ENCODE results near the gene PER2. TPM values are rescaled to one million over a fixed set of nuclear protein-coding genes. Genes with fewer than 3 reads are reported as not detected.

PER2 gene
- total and polyA plus RNA-seq, 2 of the 13 experiments (the other 11 are each of a cell fraction or from before 2014, with no cell fraction given): 5.1 to 9.4 TPM

- TF ChIP-seq ZBTB33 (CRISPR knock-in tag; IDR thresholded peaks at IDR 0.05) (peak; percentile 86), HES4 (CRISPR knock-in tag; IDR thresholded peaks at IDR 0.05; ENCODE audit: borderline replicate concordance) (no peak), SAFB2 (CRISPR knock-in tag; IDR thresholded peaks at IDR 0.05; ENCODE audit: borderline replicate concordance, low read depth) (no peak), POLR2AphosphoS2 (IDR thresholded peaks at IDR 0.05; ENCODE audit: low read depth, low read length) (no peak), CENPT (CRISPR knock-in tag; IDR thresholded peaks at IDR 0.05; ENCODE audit: low read depth) (no peak), POGZ (CRISPR knock-in tag; IDR thresholded peaks at IDR 0.05) (peak; percentile 43; the same call in 1 of the 2 replicates), ZNF224 (CRISPR knock-in tag; IDR thresholded peaks at IDR 0.05) (no peak), BATF2 (CRISPR knock-in tag; IDR thresholded peaks at IDR 0.05) (no peak), HDAC2 (CRISPR knock-in tag; IDR thresholded peaks at IDR 0.05) (peak; percentile 60; the same call in 1 of the 2 replicates), NFRKB (IDR thresholded peaks at IDR 0.05) (no peak)
- TF ChIP-seq, protein P1, sequence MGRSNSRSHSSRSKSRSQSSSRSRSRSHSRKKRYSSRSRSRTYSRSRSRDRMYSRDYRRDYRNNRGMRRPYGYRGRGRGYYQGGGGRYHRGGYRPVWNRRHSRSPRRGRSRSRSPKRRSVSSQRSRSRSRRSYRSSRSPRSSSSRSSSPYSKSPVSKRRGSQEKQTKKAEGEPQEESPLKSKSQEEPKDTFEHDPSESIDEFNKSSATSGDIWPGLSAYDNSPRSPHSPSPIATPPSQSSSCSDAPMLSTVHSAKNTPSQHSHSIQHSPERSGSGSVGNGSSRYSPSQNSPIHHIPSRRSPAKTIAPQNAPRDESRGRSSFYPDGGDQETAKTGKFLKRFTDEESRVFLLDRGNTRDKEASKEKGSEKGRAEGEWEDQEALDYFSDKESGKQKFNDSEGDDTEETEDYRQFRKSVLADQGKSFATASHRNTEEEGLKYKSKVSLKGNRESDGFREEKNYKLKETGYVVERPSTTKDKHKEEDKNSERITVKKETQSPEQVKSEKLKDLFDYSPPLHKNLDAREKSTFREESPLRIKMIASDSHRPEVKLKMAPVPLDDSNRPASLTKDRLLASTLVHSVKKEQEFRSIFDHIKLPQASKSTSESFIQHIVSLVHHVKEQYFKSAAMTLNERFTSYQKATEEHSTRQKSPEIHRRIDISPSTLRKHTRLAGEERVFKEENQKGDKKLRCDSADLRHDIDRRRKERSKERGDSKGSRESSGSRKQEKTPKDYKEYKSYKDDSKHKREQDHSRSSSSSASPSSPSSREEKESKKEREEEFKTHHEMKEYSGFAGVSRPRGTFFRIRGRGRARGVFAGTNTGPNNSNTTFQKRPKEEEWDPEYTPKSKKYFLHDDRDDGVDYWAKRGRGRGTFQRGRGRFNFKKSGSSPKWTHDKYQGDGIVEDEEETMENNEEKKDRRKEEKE (IDR thresholded peaks at IDR 0.05): no peak
- TF ChIP-seq, protein P2, sequence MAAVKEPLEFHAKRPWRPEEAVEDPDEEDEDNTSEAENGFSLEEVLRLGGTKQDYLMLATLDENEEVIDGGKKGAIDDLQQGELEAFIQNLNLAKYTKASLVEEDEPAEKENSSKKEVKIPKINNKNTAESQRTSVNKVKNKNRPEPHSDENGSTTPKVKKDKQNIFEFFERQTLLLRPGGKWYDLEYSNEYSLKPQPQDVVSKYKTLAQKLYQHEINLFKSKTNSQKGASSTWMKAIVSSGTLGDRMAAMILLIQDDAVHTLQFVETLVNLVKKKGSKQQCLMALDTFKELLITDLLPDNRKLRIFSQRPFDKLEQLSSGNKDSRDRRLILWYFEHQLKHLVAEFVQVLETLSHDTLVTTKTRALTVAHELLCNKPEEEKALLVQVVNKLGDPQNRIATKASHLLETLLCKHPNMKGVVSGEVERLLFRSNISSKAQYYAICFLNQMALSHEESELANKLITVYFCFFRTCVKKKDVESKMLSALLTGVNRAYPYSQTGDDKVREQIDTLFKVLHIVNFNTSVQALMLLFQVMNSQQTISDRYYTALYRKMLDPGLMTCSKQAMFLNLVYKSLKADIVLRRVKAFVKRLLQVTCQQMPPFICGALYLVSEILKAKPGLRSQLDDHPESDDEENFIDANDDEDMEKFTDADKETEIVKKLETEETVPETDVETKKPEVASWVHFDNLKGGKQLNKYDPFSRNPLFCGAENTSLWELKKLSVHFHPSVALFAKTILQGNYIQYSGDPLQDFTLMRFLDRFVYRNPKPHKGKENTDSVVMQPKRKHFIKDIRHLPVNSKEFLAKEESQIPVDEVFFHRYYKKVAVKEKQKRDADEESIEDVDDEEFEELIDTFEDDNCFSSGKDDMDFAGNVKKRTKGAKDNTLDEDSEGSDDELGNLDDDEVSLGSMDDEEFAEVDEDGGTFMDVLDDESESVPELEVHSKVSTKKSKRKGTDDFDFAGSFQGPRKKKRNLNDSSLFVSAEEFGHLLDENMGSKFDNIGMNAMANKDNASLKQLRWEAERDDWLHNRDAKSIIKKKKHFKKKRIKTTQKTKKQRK (IDR thresholded peaks at IDR 0.05; ENCODE audit: low read length): no peak
These were observed 31.8 kb downstream of the PER2 start (continued) for GRCh38 chr2:238256594-238257104.
